ENCODE measurements around the gene GUCA2A. TPM values are rescaled to one million over a fixed set of nuclear protein-coding genes. Genes with fewer than 3 reads are reported as not detected.

Gene GUCA2A
- total and polyA plus RNA-seq, 8 donors, result 0.55 to 3.4 (median 1.1) TPM; not detected in 1

DNA sequence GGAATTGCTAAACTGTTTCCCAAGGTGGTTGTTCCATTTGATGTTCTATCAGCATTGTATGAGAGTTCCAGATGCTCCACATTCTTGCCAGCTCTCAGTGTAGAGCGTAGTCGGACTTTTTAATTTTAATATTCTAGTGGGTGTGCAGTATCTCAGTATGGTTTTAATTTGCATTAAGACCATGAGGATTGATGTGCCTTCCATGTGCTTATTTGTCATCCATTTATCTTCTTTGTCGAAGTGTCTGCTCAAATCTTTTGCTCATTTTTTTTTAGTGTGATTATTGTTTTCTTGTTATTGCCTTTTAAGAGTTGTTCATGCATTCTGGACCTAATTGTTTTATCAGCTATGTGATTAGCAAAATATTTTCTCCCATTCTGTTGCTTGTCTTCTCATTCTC is 25.1 kb downstream of the GUCA2A start:
- intact Hi-C loops (cut with DNase I), result no loop called here
- TF ChIP-seq, protein P1, sequence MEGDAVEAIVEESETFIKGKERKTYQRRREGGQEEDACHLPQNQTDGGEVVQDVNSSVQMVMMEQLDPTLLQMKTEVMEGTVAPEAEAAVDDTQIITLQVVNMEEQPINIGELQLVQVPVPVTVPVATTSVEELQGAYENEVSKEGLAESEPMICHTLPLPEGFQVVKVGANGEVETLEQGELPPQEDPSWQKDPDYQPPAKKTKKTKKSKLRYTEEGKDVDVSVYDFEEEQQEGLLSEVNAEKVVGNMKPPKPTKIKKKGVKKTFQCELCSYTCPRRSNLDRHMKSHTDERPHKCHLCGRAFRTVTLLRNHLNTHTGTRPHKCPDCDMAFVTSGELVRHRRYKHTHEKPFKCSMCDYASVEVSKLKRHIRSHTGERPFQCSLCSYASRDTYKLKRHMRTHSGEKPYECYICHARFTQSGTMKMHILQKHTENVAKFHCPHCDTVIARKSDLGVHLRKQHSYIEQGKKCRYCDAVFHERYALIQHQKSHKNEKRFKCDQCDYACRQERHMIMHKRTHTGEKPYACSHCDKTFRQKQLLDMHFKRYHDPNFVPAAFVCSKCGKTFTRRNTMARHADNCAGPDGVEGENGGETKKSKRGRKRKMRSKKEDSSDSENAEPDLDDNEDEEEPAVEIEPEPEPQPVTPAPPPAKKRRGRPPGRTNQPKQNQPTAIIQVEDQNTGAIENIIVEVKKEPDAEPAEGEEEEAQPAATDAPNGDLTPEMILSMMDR (IDR thresholded peaks at IDR 0.05), result no peak
- FAIRE-seq, result no peak
- no peak for DNase-seq
- Histone ChIP-seq H3K27ac (no peak overlapping the region), H3K4me1 (no peaks in the 10 kb centered on the region), H3K9me3 (no peaks in the 10 kb centered on the region), H3K36me3 (no peaks in the 10 kb centered on the region), H3K4me3 (no peak overlapping the region), H3K27me3 (no peaks in the 10 kb centered on the region)
- 89 to 93% methylated on average over 3 of the region's 3 CpGs for WGBS, 2 donors
- ATAC-seq, result no peak

GRCh38 chr1:42138586-42138985 is 26.0 kb downstream of the GUCA2A start:
- no peaks in the 10 kb centered on the region for H3K27me3 ChIP-seq
- intact Hi-C loops (cut with DNase I), result no loop called here
- FAIRE-seq, result no peak
- H3K27ac ChIP-seq, result no peak overlapping the region
- no peaks in the 10 kb centered on the region for H3K4me1 ChIP-seq
- no peak overlapping the region for H3K4me3 ChIP-seq
- DNase-seq, result no peak
- ATAC-seq, result no peak
- WGBS, 2 donors, result 95 to 97% methylated on average over 4 of the region's 4 CpGs
- TF ChIP-seq, protein P1 (IDR thresholded peaks at IDR 0.05), result no peak
- H3K9me3 ChIP-seq, result no peaks in the 10 kb centered on the region
- no peaks in the 10 kb centered on the region for H3K36me3 ChIP-seq

DNA sequence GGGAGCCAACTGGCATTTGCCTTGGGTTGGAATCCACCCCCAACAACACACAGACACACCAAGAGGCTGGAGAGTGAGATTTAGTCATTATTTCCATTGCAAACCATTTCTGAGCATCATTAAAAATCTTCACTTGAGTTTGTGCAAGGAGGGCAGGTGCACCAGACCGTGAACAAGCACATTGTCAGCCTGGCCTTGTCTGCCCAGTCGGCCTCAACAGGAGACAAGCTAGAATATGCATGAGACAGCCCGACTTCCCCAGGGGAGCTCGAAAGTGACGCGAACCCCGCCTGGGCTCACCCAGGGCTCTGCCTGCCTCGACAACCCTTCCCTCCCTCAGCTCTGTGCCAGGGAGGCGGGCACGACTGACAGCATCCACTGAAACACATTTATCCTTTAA is 26.8 kb downstream of the GUCA2A start:
- 78 to 83% methylated on average over 10 of the region's 10 CpGs for WGBS, 2 donors
- intact Hi-C loops (cut with DNase I), result no loop called here
- Histone ChIP-seq H3K4me1 (no peaks in the 10 kb centered on the region), H3K36me3 (no peaks in the 10 kb centered on the region), H3K4me3 (no peak overlapping the region), H3K27ac (no peak overlapping the region), H3K9me3 (no peaks in the 10 kb centered on the region), H3K27me3 (no peaks in the 10 kb centered on the region)
- ATAC-seq (no peak), DNase-seq (no peak), FAIRE-seq (no peak)
- TF ChIP-seq, protein P1 (IDR thresholded peaks at IDR 0.05), result no peak

- Histone ChIP-seq H3K27me3 (no peaks in the 10 kb centered on the region), H3K4me3 (no peak overlapping the region), H3K4me1 (no peaks in the 10 kb centered on the region), H3K9me3 (no peaks in the 10 kb centered on the region), H3K36me3 (no peaks in the 10 kb centered on the region), H3K27ac (no peak overlapping the region)
- DNase-seq (no peak), FAIRE-seq (no peak), ATAC-seq (no peak)
- TF ChIP-seq, protein P1 (IDR thresholded peaks at IDR 0.05), result no peak
- intact Hi-C loops (cut with DNase I), result no loop called here
These were observed 28.1 kb downstream of the GUCA2A start for GRCh38 chr1:42136466-42136865.

GRCh38 chr1:42135426-42135825 is 29.1 kb downstream of the GUCA2A start:
- no peak for FAIRE-seq
- Histone ChIP-seq H3K27ac (no peak overlapping the region), H3K27me3 (no peaks in the 10 kb centered on the region), H3K36me3 (no peaks in the 10 kb centered on the region), H3K4me3 (no peak overlapping the region), H3K4me1 (no peaks in the 10 kb centered on the region), H3K9me3 (no peaks in the 10 kb centered on the region)
- TF ChIP-seq, protein P1 (IDR thresholded peaks at IDR 0.05), result no peak
- no peak for ATAC-seq
- WGBS, 2 donors, result 31 to 33% methylated on average over 3 of the region's 3 CpGs
- intact Hi-C loops (cut with DNase I), result no loop called here
- DNase-seq, result no peak
